HG03097 (cell line): ENCODE data around the gene TNRC6B.

ENCODE experiments used
- ATAC-seq: cut with Tn5 transposase; IDR thresholded peaks from one replicate; pipeline ENCODE4 v1.9.1; 2021; ENCODE audit not compliant: unreplicated experiment, low FRiP score

TNRC6B gene

DNA sequence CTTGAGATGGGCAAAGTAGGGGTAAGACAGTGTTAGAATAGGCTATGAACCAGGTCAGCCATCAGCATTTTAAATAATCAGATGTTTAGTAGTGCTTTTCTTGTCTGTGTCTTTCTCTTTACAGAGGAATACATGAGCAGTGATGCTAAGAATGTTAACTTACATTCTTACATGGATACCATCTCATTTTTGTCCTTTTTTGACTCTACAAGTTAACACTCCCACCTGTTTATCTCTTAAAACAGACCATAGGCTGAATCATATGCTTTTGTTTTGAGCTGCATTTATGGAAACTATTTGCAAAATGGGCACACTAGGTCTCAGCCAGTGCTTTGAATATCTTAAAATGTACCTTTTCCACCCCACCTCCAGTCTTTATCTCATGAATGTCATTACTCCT is 143.0 kb downstream of the TNRC6B start:
- ATAC-seq, result no peak

DNA sequence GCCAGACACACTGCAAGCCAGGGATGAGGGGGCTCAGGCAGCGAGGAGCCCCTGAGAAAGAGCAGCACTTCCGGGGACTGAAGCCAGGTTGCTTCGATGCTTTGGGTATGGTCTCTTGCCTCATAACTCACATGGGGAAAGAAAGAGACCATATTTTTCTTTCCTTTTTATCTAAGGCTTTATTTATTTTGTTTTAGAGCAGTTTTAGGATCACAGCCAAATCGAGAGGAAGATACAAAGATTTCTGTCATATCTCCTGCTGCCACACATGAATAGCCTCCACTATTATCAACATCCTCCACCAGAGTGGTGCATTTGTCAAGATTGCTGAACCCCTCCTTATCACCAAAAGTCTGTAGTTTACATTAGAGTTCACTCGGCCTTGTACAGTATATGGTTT is 144.3 kb downstream of the TNRC6B start:
- ATAC-seq, result no peak

DNA sequence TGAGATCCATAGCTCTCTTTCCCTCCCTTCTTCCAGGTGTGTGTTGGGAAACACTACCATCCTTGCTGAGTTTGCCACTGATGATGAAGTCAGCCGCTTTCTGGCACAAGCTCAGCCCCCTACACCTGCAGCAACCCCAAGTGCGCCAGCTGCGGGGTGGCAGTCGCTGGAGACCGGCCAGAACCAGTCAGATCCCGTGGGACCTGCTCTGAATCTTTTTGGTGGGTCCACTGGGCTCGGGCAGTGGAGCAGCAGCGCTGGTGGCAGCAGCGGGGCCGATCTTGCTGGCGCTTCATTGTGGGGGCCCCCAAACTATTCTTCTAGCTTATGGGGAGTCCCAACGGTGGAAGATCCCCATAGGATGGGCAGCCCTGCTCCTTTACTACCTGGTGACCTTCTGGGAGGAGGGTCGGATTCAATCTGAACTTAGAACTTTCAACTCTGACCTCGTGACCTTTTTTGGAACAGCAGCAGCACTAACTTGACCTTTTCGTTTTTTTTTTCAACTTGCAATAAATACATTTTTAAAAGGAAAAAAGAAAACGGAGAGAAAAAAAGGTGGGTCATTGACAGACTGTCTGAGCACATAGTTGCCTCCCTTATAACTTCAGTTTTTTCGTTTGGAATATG is 145.2 kb downstream of the TNRC6B start:
- no peak for ATAC-seq

DNA sequence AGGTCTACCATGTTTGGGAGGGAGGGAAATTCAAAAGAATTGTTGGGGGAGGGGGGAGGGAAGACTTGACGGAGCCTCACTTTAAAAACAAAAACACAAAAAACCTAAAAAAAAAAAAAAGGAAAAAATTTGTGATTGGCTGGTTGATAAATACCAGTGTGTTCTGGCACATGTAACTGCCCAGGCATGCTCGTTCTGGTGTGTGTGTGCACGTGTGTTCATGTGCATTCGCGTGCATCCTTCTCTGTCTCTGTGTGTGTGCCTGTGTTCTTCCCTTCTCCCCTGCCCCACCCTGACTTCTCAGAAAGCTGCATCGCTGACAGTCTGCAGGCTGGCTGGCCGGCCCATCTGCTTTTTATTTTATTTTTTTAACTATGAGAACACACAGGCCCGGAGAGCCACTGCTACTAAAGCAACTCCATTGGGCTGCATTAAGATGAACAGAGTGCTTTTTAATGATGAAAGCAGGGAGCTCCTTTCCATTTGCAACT is 146.0 kb downstream of the TNRC6B start:
- no peak for ATAC-seq

DNA sequence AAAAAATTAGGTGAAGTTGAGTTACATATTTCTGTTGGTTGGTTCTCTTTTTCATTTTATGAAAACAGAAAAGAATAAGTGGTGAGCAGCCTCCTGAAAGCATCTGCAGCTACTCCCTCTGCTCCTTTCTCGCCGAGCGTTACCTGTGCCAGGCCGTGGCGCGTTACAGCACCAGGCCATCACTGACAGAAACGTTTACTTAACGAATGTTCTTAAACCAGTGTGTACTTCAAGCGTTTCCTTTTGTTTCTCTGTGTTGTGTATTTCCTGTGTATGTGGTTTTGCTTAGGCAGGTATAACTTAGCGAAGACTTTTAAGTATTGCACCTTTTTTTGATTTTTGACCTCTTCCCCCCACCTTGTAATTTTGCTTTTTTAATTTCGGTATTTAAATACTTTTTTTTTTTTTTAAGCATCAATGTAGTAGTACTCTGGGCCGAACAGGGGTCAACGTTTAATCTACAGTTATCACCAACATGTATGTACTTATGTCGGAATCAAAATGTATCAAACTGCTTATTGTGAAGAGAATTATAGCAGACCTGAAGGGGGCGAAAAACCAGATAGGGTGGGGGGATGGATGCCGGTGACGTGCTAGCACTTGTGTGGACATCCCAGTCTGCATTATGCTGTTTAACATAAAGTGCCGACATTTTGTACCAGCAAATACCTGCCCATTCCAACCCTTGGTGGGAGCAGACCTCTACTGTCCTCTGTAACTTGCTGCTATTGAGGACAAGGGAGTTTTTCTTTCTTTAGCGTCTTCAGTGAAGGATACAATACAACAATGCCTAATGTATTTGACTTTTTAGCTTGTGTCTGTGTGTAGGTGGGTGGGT is 147.0 kb downstream of the TNRC6B start:
- ATAC-seq, result no peak

DNA sequence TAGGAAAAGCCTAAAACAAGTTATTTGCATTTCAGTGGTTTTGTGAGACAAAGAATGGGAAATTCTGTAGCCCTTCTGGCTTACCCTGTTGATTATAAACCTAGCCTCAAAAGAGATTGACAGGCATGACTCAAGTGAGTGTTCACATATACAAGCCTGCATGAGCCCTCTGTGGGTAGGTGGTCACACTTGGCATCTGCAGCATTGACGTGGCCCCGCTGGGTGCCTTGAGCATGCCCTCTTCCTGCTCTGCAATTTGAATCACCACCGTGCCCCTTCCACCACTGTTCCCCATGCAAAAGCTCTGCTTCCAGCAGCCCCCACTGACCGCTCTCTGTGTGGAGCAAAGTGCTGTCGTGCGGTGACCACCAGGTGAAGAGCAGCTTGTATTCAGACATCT is 147.6 kb downstream of the TNRC6B start:
- no peak for ATAC-seq

DNA sequence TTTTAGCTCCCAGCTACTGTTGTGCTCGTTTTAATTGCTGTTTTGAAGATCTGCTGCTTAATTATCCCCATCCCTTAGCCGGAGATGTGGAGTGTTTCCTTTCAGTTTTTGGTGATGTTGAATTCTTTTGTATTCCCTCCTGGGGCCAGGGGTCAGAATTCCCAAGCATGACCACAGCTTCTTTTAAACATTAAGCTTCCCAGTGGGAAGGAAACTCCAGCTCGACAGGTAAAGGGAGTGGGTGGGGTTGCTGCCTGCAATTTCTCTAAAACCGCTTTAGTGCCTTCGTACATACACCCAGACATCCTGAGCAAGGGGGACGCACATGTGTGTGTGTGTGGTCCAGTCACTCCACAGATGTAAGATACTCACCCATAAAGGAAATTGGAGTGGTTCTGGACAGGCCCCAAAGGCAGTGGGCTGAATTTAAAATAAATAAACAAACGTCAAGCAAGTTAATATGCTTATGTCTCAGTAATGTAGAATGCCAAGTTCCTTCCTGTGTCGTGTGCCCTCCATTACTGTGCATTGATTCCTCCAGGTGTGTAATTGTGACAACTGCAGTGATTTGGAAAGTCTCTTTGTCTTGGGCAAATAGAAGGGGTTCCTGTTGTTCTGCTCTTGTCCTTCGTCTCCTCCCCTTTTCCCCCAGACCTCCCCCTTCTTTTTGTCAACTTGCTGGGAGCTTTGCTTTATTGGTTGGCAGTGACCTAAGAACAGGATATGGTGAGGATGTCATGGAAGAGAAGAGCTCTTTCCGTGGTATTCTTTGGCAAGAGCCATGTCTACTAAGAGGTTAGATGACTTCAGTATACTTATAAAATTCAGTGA is 149.4 kb downstream of the TNRC6B start:
- ATAC-seq, result no peak

DNA sequence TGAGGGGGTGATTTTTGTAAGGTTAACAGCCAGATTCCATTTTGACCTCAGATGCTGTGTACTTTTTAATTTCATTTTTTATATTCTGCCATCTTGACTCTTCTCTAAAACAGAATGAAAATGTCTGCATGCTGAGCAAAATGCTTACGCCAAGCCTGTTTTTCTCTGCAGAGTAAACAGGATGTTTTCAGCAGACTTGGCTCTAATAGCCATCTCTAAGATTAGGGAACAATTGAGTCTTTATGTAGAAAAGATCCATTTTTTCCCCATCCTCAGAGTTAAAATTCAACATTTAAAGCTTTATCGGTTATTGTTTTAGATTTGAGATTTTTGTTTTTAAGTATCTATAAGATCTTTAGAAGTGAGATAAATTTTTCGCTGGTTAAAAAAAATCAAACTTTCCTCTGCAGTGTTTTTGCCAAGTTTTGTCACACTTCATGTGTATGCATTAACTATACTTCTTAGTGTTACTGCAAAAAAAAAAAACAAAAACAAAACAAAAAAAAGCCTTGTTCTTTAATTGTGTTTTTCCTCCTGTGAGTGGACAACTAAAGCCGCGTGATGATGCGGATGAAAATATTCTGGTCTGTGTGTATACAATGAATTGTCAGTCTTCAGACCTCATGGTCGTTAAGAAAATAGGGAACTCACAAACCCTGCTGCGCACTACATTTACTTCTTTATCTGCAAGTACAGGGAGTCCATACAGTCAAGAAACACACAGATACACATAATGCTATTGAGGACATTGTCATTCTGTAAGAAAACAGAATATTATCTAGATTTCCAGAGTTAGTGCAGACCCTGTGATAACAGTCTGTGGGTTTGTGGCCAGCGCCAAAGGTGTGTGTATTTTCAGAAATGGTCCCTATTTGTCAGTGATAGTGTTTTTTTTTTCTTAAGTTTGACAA is 151.1 kb downstream of the TNRC6B start:
- ATAC-seq, result no peak

DNA sequence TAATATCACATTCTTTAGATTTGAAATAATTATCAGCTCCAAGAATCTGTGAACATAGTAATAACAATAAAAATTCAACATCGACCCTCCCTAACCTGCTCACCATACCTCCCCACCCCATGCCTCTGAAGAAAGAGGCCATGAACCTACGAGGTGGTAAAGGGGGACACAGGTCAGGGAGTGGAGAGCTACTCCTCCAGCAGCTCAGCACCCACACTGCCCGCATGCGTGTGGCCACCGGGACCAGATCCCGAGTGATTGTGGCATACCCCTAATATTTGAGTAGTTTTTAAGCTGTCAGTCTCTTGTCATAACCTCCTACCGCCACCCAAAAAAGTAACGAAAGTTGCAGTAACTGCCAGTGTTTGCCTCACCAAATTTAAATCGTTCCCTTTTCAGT is 151.7 kb downstream of the TNRC6B start:
- ATAC-seq, result no peak

DNA sequence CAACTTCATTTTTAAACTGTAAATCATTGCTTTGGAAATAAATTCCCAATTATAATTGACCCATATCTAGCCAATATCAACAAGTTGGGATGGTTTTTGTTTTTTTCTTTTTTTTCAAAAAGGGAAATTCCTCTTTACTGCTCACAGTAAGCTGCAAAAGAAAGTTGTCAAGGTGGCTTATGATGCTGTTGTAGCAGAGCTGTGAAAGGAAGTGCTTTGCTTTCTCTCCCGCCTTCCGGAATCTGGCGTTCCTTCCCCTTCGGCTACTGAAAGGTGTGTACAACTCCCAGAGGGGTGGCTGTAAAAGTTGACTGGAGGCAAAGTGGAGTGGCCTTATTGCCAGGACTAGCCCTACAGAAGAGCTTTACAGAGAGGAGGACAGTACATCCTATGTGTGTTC is 152.4 kb downstream of the TNRC6B start:
- no peak for ATAC-seq

DNA sequence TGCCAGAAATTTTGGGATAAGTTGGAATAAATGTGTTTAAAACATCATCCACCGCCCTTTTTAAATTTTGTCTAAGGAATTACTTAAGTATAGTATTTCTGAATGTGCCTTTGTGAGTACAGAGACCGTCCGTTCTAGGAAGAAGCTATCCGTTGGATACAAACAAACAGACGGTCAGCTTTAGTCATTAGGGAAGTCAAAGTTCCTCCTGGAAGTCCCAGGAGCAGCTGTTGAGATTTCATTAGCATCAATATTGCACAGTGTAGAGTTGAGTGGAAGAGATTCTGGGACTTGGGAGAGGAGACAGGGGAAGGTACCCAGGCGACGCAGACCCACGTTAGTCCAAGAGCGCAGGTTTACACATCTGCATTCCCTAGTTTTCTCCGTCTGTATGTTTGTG is 152.9 kb downstream of the TNRC6B start:
- ATAC-seq, result no peak

DNA sequence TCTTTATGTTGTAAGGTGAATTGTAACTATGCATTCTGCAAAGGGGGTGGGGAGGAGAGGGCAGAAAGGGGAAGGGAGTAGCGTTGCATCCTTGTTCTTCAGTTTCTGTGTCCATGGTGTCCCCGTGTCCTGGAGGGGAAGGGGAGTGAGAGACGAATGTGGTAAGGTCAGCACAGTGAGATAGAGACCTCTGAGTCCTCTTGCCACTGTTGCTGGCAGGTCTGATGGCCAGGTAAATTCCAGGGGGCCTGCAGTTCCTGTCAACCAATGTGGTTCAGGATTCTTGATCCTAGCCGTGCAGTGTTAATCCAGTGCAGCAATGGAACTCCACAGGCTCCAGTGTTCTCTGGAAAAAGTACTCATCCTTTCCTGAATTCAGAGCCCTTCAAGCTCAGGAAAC is 154.0 kb downstream of the TNRC6B start:
- no peak for ATAC-seq

DNA sequence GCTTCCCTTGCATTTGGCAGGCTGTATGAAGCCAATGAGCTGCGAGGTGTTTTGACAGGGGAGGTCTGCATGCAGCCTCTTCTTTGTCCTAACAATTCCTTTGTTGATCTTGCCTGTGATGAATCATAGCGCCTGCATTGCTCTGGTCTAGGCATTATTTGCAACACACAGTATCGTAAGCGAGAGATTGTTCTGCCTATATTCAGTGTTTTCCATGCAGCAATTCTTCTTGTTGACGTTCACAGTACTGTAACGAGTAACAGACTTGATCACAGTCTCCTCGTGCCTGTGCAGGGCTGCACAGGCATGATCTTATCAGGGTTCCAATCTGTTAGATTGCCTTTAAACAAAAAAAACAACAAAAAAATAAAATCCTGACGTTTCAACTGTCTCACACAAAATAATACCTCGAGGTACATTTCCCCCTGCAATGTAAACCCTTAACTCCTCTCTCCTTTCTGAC is 154.6 kb downstream of the TNRC6B start:
- no peak for ATAC-seq

DNA sequence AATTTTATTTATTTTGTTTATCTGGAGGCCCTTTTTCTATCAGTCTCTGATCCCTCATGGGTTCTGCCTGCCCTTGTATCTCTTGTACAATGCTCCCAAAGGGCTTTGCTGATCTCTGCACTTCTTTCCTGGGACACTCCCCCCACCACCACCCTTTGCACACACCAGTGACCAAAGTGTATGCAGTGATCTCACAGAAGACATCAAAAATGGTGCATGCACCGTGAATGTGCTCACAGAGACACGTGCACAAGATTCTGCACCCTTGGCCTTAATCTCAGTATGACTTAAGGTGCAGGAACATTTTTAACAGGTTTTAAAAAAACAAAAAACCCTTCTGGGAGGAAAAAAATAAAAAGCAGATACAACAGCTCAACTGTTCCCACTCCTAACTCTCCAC is 156.3 kb downstream of the TNRC6B start:
- ATAC-seq, result no peak

DNA sequence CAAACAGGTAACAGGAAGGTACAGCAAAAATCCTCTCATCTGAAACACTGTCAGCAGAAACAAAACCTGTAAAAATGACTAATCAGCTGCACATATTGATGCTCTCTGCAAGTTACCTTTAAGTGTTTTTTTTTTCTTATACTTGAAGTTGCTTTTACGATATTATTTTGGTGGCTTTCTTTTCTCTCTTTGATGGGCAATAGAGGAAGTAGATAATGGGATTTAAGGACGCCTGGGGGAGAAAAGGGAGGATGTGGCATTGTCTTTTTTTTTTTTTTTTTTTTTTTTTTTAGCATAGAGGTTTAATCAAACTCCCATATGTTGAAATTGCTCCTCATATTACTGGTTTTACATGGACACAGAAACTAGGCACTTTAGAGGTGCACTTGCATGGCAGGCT is 157.2 kb downstream of the TNRC6B start:
- ATAC-seq, result no peak

DNA sequence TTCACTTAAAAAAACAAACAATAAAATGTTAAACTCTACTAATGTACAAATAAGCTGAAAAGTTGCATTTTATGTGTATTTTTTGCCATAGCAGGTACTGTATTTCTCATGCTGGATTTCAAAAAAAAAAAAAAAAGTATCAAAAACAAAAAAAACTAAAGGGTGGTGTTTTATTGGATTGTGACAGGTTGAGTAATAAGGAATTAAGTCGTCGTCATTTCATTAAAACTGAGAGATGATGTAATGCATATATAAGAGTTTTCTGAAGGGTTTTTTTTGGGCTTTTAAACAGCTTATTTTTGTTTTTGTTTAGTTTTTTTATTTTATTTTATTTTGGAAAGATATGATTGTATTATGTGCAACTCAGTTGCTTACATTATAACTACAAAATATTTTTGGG is 157.6 kb downstream of the TNRC6B start:
- ATAC-seq, result no peak

DNA sequence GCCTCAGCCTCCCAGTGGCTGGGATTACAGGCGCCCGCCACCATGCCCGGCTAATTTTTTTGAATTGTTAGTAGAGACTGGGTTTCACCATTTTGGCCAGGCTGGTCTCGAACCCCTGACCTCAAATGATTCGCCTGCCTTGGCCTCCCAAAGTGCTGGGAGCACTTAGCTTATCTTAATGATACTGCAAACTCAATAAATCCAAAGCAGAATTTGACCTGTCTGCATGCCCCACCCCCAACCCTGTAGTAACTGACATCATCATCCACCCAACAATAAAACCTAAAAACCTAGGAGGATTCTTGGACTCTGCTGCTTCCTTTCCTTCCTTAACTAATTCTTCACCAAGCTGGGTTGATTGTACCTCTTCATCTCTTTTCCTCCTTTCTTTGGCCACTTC is 162.3 kb downstream of the TNRC6B start:
- no peak for ATAC-seq

DNA sequence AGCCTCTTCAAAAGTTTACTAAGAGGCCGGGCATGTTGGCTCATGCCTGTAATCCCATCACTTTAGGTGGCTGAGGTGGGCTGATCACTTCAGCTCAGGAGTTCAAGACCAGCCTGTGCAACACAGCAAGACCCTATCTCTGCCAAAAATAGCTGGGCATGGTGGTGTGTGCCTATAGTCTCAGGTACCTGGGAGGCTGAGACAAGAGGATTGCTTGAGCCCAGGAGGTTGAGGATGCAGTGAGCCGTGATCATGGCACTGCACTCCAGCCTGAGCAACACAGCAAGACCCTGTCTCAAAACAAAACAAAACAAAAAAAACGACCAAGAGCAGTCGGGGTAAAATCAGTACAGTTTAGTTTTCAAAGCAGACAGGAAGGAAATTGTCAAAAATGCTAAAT is 163.9 kb downstream of the TNRC6B start:
- no peak for ATAC-seq

DNA sequence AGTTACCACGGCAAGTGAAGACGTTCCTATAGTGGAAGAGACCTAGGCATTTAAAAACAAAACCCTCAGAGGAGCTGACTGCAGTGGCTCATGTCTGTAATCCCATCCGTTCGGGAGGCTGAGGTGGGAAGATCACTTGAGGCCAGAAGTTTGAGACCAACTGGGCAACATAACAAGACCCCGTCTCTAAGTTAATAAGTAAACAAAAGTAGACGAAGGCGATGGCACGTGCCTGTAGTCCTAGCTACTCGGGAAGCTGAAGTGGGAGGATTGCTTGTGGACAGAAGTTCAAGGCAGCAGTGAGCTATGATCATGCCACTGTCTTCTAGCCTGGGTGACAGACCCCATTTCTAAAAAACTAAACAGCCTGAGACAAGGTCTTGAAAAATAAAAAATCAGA is 164.8 kb downstream of the TNRC6B start:
- no peak for ATAC-seq

DNA sequence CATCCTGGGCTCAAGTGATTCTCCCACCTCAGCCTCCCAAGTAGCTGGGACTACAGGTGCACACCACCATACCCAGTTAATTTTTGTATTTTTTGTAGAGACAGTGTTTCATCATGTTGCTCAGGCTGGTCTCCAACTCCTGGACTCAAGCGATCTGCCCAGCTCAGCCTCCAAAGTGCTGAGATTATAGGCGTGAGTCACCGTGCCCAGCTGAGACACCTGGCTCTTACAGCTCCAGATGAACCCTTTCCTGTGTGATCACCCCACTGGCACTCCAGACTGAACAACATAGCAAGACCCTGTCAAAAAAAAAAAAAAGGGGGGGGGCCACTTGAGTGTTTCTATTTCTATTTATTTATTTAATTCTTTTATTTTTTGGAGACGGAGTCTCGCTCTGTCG is 167.5 kb downstream of the TNRC6B start:
- no peak for ATAC-seq
